HepG2 (cell line): ENCODE results near the gene CALM1. TPM values are rescaled to one million over a fixed set of nuclear protein-coding genes. Genes with fewer than 3 reads are reported as not detected.

Experiments used
- ATAC-seq: fragments of 200-7000 bp; cut with Tn5 transposase; 3 replicates; pipeline ENCODE4 v1.9.1; 2020; ENCODE audit warnings: mild to moderate bottlenecking, moderate library complexity
- BruUV-seq: library from RNA; stranded (reverse); fragments of 400-500 nt; replicated peaks from 2 replicates; lab custom pipeline; 2021; lab: Mats Ljungman, UMichigan
- CTCF ChIA-PET: fragments of 300-600 bp; formaldehyde crosslinking; extraction: SDS; loops from one replicate; lab custom pipeline; 2021; ENCODE audit warnings: low total read pairs, inconsistent platforms, low intra/inter-chr PET ratio; lab: Yijun Ruan, JAX
- POLR2A ChIA-PET: fragments of 350-600 bp; sonication (Branson Sonifier 250); formaldehyde crosslinking; loops from one replicate; lab custom pipeline; 2020; ENCODE audit warnings: antibody characterized with exemption, inconsistent platforms; lab: Yijun Ruan, JAX
- DNase-seq: peaks from one replicate; pipeline ENCODE4 v3.0.0-alpha.2; 2015; ENCODE audit warnings: low spot score
- FAIRE-seq: peaks from 3 replicates; lab custom pipeline; 2011; peaks lifted over from hg19 to GRCh38; lab: Jason Lieb, UNC
- H2AFZ ChIP-seq: one replicate; pipeline ENCODE4 v1.6.1; 2011; ENCODE audit warnings: low read length, inconsistent platforms
- H3K27ac ChIP-seq: fragments of 300-600 bp; 3 replicates; pipeline ENCODE4 v1.8.0; 2011; ENCODE audit warnings: mixed run types, mild to moderate bottlenecking, mixed read lengths, low read length, inconsistent platforms; ENCODE audit not compliant: insufficient read depth; ENCODE audit errors: extremely low read length
- H3K27me3 ChIP-seq, 2 experiments: fragments of 200-600 bp in 1 of 2; 2 replicates in 1 of 2; 3 replicates in 1 of 2; pipeline versions ENCODE4 v1.6.0 to v1.8.0; 2011; ENCODE audit warnings: low read length in 2 of 2, mild to moderate bottlenecking in 2 of 2, moderate library complexity in 2 of 2, inconsistent platforms in 1 of 2; ENCODE audit not compliant: insufficient read depth in 2 of 2, control insufficient read depth in 1 of 2
- H3K36me3 ChIP-seq, 2 experiments: fragments of 200-600 bp in 1 of 2; replicated peaks in 1 of 2; 2 replicates in 1 of 2; 3 replicates in 1 of 2; pipeline versions ENCODE4 v1.5.1 to v1.8.0; 2011; ENCODE audit warnings: low read length in 2 of 2, inconsistent platforms in 1 of 2; ENCODE audit not compliant: insufficient read depth in 2 of 2, control insufficient read depth in 1 of 2
- H3K4me1 ChIP-seq: 2 replicates; pipeline ENCODE4 v1.5.1; 2012; ENCODE audit warnings: low read length, inconsistent platforms; ENCODE audit not compliant: insufficient read depth
- H3K4me2 ChIP-seq: 2 replicates; pipeline ENCODE4 v1.6.0; 2011; ENCODE audit warnings: low read depth, low read length, inconsistent platforms
- H3K4me3 ChIP-seq, 3 experiments: fragments of 200-600 bp in 1 of 3; sonication (generic), shearing (Covaris generic) in 1 of 3; replicated peaks in 1 of 3; 2 replicates each; pipeline ENCODE4 v1.5.1; 2011 to 2016; ENCODE audit warnings: low read length in 3 of 3, inconsistent platforms in 2 of 3, low read depth in 2 of 3, mild to moderate bottlenecking in 2 of 3, control low read depth in 1 of 3, mixed read lengths in 1 of 3; ENCODE audit not compliant: insufficient read depth in 1 of 3
- H3K79me2 ChIP-seq: one replicate; pipeline ENCODE4 v1.6.1; 2011; ENCODE audit warnings: low read length, inconsistent platforms; ENCODE audit not compliant: insufficient read depth
- H3K9ac ChIP-seq: 2 replicates; pipeline ENCODE4 v1.6.0; 2011; ENCODE audit warnings: mild to moderate bottlenecking, low read depth, low read length, inconsistent platforms; ENCODE audit not compliant: insufficient read depth
- H3K9me3 ChIP-seq: 2 replicates; pipeline ENCODE4 v1.5.1; 2012; ENCODE audit warnings: mild to moderate bottlenecking, low read length
- H4K20me1 ChIP-seq: 2 replicates; pipeline ENCODE4 v1.6.0; 2011; ENCODE audit warnings: inconsistent platforms, mild to moderate bottlenecking, low read length, moderate library complexity; ENCODE audit not compliant: insufficient read depth
- BRCA1 ChIP-seq: sonication (generic); formaldehyde crosslinking; IDR thresholded peaks from 2 replicates; pipeline ENCODE4 v1.4.0; 2020; ENCODE audit warnings: missing genetic modification reagents
- CBFB ChIP-seq: sonication (generic); formaldehyde crosslinking; IDR thresholded peaks from 2 replicates; pipeline ENCODE4 v1.4.0; 2020; ENCODE audit warnings: missing genetic modification reagents
- EHMT2 ChIP-seq: fragments of 200-600 bp; sonication (generic); IDR thresholded peaks from 2 replicates; pipeline ENCODE4 v1.7.0; 2017; ENCODE audit warnings: antibody characterized with exemption, low read depth, low read length, borderline replicate concordance
- HDAC2 ChIP-seq: sonication (generic); formaldehyde crosslinking; IDR thresholded peaks from 2 replicates; pipeline ENCODE4 v1.4.0; 2020; ENCODE audit warnings: missing genetic modification reagents
- HIC2 ChIP-seq: sonication (generic); formaldehyde crosslinking; IDR thresholded peaks from 2 replicates; pipeline ENCODE4 v1.9.0; 2022; ENCODE audit warnings: low read depth, missing genetic modification reagents
- HNRNPLL ChIP-seq: fragments of 200-400 bp; formaldehyde crosslinking; IDR thresholded peaks from 2 replicates; pipeline ENCODE4 v1.6.1; 2017; ENCODE audit warnings: mild to moderate bottlenecking, low read depth, low read length; ENCODE audit not compliant: poor library complexity, severe bottlenecking
- ISL2 ChIP-seq: sonication (generic); formaldehyde crosslinking; IDR thresholded peaks from 2 replicates; pipeline ENCODE4 v1.5.0; 2020; ENCODE audit warnings: missing genetic modification reagents
- KDM1A ChIP-seq: IDR thresholded peaks from 2 replicates; pipeline ENCODE4 v1.6.1; 2016; ENCODE audit warnings: missing compliant biosample characterization
- KDM2A ChIP-seq: sonication (generic); formaldehyde crosslinking; IDR thresholded peaks from 2 replicates; pipeline ENCODE4 v1.4.0; 2020; ENCODE audit warnings: low read depth, missing genetic modification reagents, borderline replicate concordance
- KMT2A ChIP-seq: sonication (generic); formaldehyde crosslinking; IDR thresholded peaks from 2 replicates; pipeline ENCODE4 v1.4.0; 2020; ENCODE audit warnings: missing genetic modification reagents
- MAX ChIP-seq: IDR thresholded peaks from 2 replicates; pipeline ENCODE4 v1.6.1; 2012; ENCODE audit warnings: inconsistent platforms
- SMAD3 ChIP-seq: sonication (generic); formaldehyde crosslinking; IDR thresholded peaks from 2 replicates; pipeline ENCODE4 v1.4.0; 2020; ENCODE audit warnings: missing genetic modification reagents
- TERF1 ChIP-seq: sonication (generic); formaldehyde crosslinking; IDR thresholded peaks from 2 replicates; pipeline ENCODE4 v1.8.0; 2022; ENCODE audit warnings: mild to moderate bottlenecking, missing genetic modification reagents, moderate library complexity
- TFAP4 ChIP-seq: sonication (generic); IDR thresholded peaks from 2 replicates; pipeline ENCODE4 v1.6.1; 2016; ENCODE audit warnings: low read depth, borderline replicate concordance
- ZNF329 ChIP-seq: sonication (generic); formaldehyde crosslinking; IDR thresholded peaks from 2 replicates; pipeline ENCODE4 v1.9.0; 2021; ENCODE audit warnings: low read depth, mild to moderate bottlenecking, missing genetic modification reagents
- ZNF598 ChIP-seq: sonication (generic); formaldehyde crosslinking; IDR thresholded peaks from 2 replicates; pipeline ENCODE4 v1.5.1; 2020; ENCODE audit warnings: mild to moderate bottlenecking, missing genetic modification reagents, borderline replicate concordance
- ZNF614 ChIP-seq: IDR thresholded peaks from 2 replicates; pipeline ENCODE4 v1.6.1; 2018; ENCODE audit warnings: missing biosample characterization, missing genetic modification reagents, inconsistent platforms, borderline replicate concordance
- ZNF7 ChIP-seq: IDR thresholded peaks from 2 replicates; pipeline ENCODE4 v1.6.1; 2016; ENCODE audit warnings: missing biosample characterization, missing genetic modification reagents
- ZNF891 ChIP-seq: sonication (generic); formaldehyde crosslinking; IDR thresholded peaks from 2 replicates; pipeline ENCODE4 v1.5.0; 2020; ENCODE audit warnings: mild to moderate bottlenecking, missing genetic modification reagents
- WGBS: methylation state at CpG from one replicate; pipeline ENCODE4 v1.1.6; 2017; ENCODE audit warnings: low lambda C conversion rate; 5-methylcytosine and 5-hydroxymethylcytosine counted together
- in situ Hi-C: cut with HindIII; loops from 2 replicates; pipeline ENCODE4 v1.10.0; 2017; ENCODE audit warnings: low pct_unique_long_range_greater_than_20kb; ENCODE audit not compliant: extremely low pct_ligation_motif_present
- intact Hi-C: fragments of 100-400 bp; cut with micrococcal nuclease; formaldehyde crosslinking; loops from one replicate; pipeline ENCODE4 v1.10.0; 2022; ENCODE audit not compliant: unreplicated experiment
- polyA plus RNA-seq, 8 experiments: library from polyadenylated mRNA; depleted of rRNA in 3 of 8; stranded (reverse) in 7 of 8; unstranded in 1 of 8; fragments of >200 nt; fragmentation: Illumina TruSeq in 4 of 8; extraction: Trizol in 4 of 8; gene quantifications; 2 replicates each; pipeline versions ENCODE4 v1.2.1 to v1.2.3, GENCODE V29; 2011 to 2016; ENCODE audit warnings: low read depth in 4 of 8, missing spikeins in 1 of 8, mixed read lengths in 1 of 8; ENCODE audit not compliant: insufficient read depth in 1 of 8
- total RNA-seq, 5 experiments: library from RNA; depleted of rRNA; stranded (reverse); fragments of >200 nt; fragmentation: Illumina TruSeq; extraction: Trizol; gene quantifications; 2 replicates each; pipeline ENCODE4 v1.2.3, GENCODE V29; 2016; ENCODE audit warnings: low read depth in 1 of 5

Gene CALM1
- total and polyA plus RNA-seq, 2 of the 13 experiments (the other 11 are each of a cell fraction or from before 2014, with no cell fraction given): 110 to 238 TPM

GRCh38 chr14:90399541-90400444 is 3.0 kb downstream of the CALM1 start:
- peak overlapping the region; percentile 99 for H3K4me2 ChIP-seq
- ChIA-PET CTCF (interaction anchor here (0.7 to 3.5 kb wide), 9 partner anchors 99 to 361 kb away, joined by 3 to 54 read pairs (median 3); no protein-coding TSS in a partner anchor), POLR2A (interaction anchor here (0.9 to 1.5 kb wide), 3 partner anchors 17 to 114 kb away, joined by 3 to 13 read pairs (median 4); no protein-coding TSS in a partner anchor)
- no peak overlapping the region for H3K27ac ChIP-seq
- peak; percentile 74 for FAIRE-seq
- H3K4me3 ChIP-seq: peak overlapping the region in 2 of 3 experiments; percentile 20 to 71; a peak in 2 of 6 replicates
- no peak overlapping the region for H3K9ac ChIP-seq
- in situ Hi-C loops: loop anchor here (5.0 to 10.0 kb wide), 2 partner anchors 123 to 295 kb away; no protein-coding TSS in a partner anchor
- intact Hi-C loops: loop anchor here (1.0 to 5.0 kb wide), 6 partner anchors 16 to 358 kb away; no protein-coding TSS in a partner anchor
- H3K79me2 ChIP-seq: peaks cover 32% of the 10 kb centered on the region
- peaks cover 39% of the 10 kb centered on the region for H3K4me1 ChIP-seq
- peaks cover 0 to 4% of the 10 kb centered on the region in 2 experiments; a peak in 1 of 5 replicates for H3K27me3 ChIP-seq
- no peak overlapping the region for H2AFZ ChIP-seq
- peaks cover 23% of the 10 kb centered on the region for H4K20me1 ChIP-seq
- WGBS: 53% methylated on average over 13 of the region's 14 CpGs
- peak; percentile 83 for DNase-seq
- peak; percentile 68 for ATAC-seq
- no peaks in the 10 kb centered on the region for H3K9me3 ChIP-seq
- TSS peak; percentile 37 for BruUV-seq
- peaks cover 23 to 48% of the 10 kb centered on the region in 2 experiments for H3K36me3 ChIP-seq
- TF ChIP-seq CBFB (peak; percentile 65), TERF1 (CRISPR knock-in tag) (no peak), ZNF598 (CRISPR knock-in tag) (peak; percentile 68; the same call in 1 of the 2 replicates), KDM2A (CRISPR knock-in tag) (peak; percentile 81), KMT2A (peak; percentile 70; the same call in 1 of the 2 replicates), HIC2 (CRISPR knock-in tag) (peak; percentile 55; the same call in 1 of the 2 replicates), SMAD3 (CRISPR knock-in tag) (peak; percentile 70; the same call in 1 of the 2 replicates), ISL2 (CRISPR knock-in tag) (peak; percentile 47; the same call in 1 of the 2 replicates), KDM1A (CRISPR knock-in tag) (0 out of 2 replicates have a peak, but pooled peaks have one; percentile 32), HDAC2 (CRISPR knock-in tag) (peak; percentile 62), HNRNPLL (peak; percentile 64), TFAP4 (peak; percentile 84; the same call in 1 of the 2 replicates), ZNF891 (0 out of 2 replicates have a peak, but pooled peaks have one; percentile 50), EHMT2 (no peak), ZNF329 (0 out of 2 replicates have a peak, but pooled peaks have one; percentile 55), ZNF7 (CRISPR knock-in tag) (no peak), ZNF614 (peak; percentile 27; the same call in 1 of the 2 replicates), MAX (peak; percentile 35; the same call in 1 of the 2 replicates), BRCA1 (CRISPR knock-in tag) (no peak)
